GM18520 (cell line): ENCODE data around the gene SYNGR4.

ENCODE experiments used
- ATAC-seq: cut with Tn5 transposase; IDR thresholded peaks from one replicate; pipeline ENCODE4 v1.9.1; 2021; ENCODE audit not compliant: unreplicated experiment

Gene SYNGR4

DNA sequence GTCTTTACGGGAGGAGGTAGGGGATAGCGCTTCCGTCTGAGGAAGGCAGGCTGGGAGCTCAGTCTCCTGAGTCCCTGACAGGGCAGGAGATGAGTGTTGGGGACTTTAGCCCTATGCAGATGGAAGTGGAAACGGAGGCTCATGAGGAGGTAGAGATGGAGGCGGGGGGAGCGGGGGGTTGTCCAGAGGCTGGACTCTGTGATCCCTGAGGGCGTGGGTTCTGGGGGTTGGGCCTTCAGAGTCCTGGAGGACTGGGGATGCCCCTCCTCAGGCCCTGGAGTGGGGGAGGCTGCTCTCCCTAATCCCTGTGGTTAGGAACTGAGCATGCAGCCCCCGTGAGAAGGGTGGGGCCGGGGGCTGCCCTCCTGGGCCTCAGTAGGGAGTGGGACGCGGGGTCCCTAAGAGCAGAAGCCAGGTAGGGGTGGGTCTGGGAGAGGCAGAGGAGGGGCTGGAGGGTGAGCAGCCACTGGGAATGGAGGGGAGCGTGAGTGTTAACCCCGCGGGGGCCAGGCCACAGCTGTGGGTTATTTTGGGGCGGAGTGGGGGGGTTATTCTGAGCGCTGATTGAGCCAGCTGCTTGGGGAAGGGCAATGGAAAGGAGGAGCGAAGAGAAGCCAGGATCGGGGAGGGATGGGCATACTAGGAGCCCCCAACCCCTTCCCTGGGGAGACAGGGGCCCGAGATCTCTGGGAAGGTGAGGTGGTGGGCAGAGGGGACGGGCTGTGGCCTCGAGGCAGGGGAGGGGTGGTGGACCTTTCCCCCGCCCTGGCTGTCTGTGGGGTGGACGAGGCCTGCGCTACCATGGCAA, 32.1 kb downstream of the SYNGR4 start:
- no peak for ATAC-seq

DNA sequence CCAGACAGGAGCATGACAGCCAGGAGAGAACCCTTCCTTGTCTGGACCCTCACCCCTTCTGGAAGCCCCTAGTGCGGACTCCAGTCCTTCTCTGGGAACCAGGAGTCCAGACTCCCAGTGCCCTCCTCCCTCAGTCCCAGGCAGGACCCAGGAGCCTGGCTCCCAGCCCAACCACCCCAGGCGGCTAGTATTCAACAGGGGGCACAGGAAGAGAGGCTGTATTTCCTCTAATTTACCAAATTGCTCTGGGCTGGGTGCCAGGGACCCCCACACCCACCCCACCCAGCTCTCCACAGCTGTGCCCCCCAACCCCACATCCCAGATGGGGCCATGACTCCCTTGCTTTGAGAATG, 32.6 kb downstream of the SYNGR4 start:
- ATAC-seq = no peak

DNA sequence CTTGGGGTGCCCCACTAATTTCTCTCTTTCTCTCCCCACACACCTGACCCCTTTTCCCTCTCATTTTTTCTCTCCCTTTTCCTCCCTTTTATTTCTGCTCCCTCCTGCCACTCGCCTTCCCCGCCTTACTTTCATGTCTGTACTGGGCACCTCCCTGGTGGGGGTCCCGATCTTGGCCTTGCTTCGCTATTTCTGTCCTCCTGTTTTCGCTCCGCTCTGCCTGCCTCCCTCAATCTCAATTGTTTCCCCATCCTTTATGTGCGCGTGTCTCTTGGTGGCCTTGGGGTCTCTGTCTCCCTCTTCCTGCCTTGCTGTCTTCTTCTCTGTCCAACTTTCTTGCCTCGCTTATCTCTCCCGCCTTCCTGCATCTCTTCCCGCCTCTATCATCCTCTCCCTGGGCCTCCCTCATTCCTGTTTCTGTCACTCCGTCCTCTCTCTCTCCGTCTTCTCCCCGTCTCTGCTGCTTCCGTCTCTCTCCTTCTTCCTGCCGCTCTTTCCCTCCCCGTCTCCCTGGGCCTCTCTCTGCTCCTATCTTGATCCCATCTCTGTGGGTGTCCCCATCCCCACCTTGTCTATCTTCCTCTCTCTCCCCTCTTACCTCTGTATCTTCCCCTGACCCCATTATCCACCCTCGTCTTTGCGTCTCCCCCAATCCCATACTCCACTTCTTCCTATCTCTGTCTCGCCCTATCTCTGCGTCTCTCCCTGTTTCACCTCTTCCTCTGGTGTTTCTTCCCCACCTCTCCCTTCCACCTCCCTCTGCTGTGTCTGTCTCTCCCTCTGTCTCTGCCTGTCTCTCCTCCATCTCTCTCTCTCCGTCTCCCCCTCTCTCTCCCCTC, 33.3 kb downstream of the SYNGR4 start:
- no peak for ATAC-seq

DNA sequence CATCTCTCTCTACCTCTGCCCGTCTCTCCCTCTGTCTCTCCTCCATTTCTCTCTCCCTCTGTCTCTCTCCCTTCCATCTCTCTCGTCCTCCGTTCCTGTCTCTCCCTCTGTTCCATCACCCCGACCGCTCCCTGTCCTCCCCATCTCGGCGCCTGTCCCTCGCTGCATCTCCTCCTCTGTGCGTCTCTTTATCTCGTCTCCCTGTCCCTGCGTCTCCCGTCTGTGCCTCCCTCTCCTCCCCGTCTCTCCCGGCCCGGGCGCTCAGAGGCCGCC, 33.9 kb downstream of the SYNGR4 start:
- no peak for ATAC-seq

DNA sequence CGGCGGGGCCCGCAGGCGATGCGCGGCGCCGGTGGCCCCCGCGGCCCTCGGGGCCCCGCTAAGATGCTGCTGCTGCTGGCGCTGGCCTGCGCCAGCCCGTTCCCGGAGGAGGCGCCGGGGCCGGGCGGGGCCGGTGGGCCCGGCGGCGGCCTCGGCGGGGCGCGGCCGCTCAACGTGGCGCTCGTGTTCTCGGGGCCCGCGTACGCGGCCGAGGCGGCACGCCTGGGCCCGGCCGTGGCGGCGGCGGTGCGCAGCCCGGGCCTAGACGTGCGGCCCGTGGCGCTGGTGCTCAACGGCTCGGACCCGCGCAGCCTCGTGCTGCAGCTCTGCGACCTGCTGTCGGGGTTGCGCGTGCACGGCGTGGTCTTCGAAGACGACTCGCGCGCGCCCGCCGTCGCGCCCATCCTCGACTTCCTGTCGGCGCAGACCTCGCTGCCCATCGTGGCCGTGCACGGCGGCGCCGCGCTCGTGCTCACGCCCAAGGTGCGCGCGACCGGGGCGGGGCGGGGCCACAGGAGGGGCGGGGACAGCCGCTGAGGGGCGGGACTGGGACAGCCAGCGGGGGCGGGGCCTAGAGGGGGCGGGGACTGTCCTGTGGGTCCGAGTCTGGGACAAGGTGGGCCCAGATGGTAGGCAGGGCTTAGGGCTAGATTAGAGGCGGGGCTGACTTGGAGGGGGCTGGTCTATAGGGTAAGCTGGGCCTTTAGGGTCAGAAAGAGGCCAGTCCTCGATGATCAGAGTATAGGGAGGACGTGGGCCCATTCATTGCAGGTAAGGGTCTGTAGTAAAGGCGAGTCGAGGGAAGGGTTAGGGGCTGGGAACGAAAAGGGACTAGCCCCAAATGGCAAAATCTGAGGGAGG, 34.4 kb downstream of the SYNGR4 start:
- ATAC-seq = no peak

DNA sequence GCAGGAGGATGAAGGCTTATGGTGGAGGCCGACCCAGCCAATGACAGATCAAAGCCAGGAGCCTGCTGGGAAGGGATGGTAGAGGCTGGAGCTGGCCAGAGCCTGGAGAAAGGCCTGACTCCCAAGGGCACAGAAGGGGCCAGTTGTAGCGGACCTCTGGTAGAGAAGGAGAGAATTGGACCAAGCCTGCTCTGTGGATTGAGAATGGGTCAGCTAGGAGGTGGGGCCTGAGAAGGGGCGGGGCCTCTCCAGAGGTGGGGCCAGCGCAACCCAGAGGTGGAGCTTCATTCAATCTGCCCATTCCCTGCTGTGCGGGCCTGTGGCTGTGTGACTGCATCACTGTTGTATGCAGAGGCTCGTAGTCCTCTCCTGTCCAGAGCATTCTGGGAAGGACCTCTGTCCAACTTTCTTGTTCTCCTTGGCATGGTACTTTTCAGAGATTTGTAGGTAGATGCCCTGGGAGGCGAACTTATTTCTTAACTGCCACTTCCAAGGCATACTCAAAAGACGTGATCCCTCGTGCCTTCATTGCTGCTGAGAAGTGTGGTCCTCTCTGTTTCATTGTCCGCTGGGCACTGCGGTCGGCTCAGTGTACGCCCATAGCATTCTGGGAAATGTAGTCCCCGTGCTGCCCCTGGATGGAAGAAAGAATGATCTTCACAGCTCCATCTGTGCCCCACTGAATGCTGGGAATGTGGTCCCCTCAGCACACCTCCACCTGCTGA, 36.0 kb downstream of the SYNGR4 start:
- no peak for ATAC-seq

DNA sequence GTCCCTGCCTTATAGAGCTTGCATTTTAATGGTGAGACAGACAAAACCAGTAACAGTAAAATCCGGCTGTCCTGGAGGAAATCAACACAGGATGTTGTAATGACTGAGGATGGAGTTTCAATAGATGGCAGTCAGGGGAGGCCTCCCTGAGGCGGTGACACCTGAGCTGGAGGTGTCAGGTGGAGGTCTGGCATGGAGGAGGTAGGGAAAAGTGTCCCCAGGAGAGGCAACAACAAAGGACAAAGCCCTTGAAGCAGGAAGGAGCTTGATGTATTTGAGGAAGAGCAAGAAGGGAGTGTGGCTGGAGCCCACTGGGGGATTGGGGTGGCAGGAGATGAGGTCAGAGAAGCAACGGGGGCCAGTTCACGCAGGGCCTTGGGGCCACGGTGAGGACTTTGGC, 37.1 kb downstream of the SYNGR4 start:
- ATAC-seq = no peak

DNA sequence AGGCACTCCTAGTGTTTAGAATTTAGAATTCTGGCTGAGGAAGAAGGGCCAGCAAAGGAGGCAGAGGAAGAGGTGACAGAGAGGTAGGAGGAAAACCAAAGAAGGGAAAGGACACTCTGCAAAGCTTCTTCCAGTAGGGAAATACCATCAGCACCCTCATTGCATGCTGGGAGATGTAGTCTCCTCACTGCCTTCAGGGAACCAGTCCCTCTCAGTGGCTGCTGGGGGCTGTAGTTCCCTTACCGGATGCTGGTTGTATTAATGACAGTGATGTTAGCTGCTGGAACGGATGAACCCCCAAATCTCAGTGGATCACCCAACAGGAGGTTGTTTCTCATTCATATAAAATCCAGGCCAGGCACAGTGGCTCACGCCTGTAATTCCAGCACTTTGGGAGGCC, 39.4 kb downstream of the SYNGR4 start:
- ATAC-seq = no peak

DNA sequence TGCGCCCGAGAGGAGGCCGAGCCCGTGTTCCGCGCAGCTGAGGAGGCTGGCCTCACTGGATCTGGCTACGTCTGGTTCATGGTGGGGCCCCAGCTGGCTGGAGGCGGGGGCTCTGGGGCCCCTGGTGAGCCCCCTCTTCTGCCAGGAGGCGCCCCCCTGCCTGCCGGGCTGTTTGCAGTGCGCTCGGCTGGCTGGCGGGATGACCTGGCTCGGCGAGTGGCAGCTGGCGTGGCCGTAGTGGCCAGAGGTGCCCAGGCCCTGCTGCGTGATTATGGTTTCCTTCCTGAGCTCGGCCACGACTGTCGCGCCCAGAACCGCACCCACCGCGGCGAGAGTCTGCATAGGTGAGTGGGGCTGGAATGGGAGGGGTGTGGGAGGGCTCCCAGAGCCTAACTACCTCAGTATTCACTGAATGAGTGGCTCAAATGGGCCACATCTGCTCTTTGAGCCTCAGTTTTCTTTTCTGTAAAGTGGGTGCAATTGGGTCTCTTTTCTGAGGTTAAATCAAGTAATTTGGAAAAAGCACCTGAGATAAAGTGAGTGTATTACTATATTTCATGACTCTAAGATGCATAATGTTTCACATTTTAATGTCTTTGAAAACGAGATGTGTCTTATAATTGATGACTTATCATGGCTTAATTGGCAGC, 41.0 kb downstream of the SYNGR4 start:
- ATAC-seq = no peak

DNA sequence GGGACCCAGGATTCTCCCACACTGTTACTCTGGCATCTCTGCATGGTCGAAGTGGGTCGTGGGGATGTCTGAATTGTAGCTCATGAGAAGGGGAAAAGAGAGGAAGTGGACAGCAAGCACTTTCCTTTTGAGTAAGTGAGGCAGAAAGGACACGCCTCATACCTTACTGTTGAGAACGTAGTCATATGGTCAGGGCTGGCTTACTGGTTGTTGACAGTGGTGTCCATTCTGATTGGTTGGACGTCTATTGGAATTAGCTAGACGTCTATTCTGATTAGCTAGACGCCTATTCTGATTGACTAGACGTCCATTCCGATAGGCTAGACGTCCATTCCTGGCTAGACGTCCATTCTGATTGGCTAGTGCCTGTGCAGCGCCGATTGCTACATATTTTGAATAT, 41.7 kb downstream of the SYNGR4 start:
- ATAC-seq = no peak

DNA sequence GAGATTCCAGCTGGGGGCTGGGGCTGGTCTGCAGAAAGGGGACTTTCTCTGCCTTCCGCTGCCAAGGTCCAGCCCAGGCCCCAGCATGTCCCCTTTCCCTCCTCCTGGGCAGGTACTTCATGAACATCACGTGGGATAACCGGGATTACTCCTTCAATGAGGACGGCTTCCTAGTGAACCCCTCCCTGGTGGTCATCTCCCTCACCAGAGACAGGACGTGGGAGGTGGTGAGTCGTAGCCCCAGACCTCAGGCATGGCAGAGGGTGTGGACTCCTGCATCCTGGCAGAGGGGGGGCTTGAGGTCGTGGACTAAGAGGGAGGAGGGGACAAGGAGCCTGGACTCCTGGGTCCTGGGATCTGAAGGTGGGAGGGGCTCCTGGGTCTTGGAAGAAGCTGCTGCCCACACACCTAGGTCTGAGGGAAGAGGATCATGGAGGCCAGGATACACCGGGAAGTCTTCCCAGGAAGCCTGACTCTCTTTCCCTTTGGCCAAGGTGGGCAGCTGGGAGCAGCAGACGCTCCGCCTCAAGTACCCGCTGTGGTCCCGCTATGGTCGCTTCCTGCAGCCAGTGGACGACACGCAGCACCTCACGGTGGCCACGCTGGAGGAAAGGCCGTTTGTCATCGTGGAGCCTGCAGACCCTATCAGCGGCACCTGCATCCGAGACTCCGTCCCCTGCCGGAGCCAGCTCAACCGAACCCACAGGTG, 49.9 kb downstream of the SYNGR4 start:
- ATAC-seq = no peak

DNA sequence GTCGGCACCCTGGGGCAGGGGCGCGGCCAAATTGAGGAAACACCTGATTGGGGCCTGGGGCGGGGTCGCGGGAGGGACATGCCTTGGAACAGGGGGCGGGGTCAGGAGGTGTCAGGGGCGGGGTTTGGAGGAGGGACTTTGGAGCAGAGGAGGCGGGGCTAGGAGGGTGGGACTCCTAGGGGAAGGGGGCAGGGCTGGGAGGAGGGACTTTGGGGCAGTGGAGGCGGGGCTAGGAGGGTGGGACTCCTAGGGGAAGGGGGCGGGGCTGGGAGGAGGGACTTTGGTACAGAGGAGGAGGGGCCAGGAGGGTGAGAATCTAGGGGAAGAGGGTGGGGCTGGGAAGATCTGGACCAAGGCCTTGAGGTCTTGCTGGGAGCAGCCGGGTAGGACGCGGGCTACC, 51.2 kb downstream of the SYNGR4 start:
- no peak for ATAC-seq

DNA sequence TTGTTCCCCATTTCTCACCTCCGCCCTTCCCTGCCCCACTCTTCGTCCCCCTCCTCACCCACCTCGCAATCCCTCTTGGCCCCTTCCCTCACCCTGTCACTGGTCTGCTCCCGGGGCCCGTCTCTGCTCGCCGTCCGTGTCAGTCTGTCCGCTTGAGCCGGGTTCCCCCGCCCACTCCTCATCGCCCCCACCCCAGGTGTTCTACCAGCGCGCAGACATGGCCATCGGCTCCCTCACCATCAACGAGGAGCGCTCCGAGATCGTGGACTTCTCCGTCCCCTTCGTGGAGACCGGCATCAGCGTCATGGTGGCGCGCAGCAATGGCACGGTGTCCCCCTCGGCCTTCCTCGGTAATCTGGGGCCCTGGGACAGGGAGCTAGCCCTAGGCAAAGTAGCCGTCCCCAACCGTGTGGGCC, 51.6 kb downstream of the SYNGR4 start:
- no peak for ATAC-seq

DNA sequence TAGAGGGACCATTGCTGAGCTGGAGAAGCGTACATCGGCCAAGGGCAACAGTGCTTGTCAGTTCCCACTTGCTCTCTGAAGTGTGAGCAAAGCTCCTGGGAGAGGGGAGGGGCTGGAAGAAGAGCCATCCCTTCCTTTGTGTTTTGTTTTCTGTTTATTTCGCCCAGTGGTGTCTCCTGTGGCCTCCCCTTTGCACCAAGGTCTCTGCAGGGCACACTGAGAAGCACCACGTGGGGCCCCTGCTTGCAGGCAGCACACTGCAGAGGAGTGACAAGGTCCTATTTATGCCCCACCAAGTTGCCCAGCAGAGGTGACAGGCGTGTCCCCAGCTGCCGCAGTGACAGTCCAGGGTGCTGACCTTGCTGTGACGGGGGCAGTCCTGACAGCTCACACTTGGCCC, 53.3 kb downstream of the SYNGR4 start:
- no peak for ATAC-seq

DNA sequence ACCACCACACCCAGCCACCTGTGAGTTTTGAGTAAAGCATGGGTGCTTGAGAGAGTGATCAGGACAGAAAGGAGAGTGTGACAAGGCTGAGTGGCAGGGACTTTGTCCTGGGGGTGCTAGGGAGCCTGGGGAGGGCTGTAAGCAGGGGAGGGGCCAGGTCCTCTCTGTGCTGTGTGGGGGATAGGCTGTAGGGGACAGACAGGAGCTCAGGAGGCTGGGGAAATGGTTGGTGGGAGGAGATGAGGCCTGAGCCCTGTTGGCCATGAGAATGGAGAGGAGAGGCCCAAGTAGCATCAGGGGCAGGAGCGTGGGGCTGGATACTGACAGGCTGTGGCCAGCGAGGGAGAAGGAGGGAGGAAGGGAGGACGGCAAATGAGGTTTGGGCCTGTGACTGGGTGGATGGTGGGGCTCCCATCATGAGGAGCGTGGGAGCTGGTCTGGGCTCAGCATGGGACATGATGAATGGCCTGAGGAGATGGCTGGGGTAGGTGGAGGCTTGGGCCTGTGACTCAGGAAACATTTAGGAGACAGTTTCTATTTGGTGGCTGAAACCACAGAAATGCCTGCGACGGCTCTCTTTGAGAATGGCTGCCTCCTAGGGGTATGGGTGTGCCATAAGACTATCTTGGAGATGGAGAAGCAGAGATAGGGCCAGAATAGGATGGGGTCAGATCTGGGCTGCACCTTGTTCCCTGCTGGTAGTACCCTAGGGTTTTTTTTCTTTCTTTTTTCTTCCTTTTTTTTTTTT, 54.3 kb downstream of the SYNGR4 start:
- ATAC-seq = no peak

DNA sequence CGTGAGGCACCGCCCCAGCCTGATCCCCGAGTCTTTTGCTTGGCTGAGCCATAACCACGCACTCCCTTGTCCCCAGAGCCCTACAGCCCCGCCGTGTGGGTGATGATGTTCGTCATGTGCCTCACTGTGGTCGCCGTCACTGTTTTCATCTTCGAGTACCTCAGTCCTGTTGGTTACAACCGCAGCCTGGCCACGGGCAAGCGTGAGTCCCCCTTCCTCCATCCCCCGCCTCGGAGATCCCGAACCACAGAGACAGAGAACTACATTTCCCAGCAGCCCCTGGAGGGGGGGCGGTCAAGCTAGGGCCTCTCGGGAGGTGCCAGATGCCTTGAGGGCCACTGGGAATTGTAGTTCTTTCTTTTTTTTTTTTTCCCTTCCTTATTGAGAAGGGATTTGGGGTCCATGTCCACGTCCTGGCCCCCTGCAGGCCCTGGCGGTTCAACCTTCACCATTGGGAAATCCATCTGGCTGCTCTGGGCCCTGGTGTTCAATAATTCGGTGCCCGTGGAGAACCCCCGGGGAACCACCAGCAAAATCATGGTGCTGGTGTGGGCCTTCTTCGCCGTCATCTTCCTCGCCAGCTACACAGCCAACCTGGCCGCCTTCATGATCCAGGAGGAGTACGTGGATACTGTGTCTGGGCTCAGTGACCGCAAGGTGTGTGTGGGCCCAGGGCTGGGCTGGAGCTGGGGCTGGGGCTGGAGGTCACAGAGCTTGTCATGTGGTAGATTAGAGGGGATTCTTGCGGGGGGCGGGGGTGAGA, 55.2 kb downstream of the SYNGR4 start:
- ATAC-seq = peak; percentile 43

DNA sequence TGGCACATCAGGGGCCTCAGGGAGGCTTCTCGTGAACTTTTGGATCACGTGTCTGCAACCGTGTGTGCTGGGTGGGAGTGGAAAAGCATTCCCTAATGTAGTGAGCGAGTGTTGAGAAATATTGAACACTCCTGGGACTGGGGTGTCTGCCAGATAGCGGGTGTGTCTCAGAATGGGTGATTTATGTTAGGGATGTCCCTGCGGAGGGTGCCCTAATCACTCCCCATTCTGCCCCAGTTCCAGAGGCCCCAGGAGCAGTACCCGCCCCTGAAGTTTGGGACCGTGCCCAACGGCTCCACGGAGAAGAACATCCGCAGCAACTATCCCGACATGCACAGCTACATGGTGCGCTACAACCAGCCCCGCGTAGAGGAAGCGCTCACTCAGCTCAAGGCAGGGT, 57.4 kb downstream of the SYNGR4 start:
- ATAC-seq = no peak

DNA sequence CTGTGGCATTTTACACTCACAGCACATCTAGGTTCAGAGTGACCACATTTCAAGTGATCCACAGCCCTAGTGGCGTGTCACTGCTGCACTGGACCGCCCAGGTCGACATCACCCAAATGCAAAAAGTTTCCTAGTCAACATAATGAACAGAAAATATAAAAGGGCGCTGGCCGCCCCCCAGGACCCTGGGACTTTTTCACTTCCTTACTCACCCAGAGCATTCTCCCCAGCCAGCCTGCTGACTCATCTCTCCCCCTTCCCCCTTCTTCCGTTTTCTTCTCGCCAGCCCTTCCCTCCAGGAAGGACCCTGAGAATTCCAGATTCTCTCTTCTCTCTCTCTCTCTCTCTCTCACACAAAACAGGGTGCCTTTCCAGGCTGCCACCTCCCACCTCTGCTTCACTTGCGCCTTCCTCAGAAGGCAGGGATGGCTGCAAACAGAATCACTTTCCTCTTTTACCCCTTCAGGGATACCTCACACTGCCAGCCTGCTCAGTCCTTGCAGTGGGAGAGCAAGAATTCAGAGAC, 60.6 kb downstream of the SYNGR4 start:
- no peak for ATAC-seq
